Ishikawa (cell line): Measurements from ENCODE around the gene CMTM5.

Experiments used
- CEBPB ChIP-seq: IDR thresholded peaks from 2 replicates; pipeline ENCODE4 v1.6.1; 2012
- CREB1 ChIP-seq: IDR thresholded peaks from 2 replicates; pipeline ENCODE4 v1.6.1; 2012; ENCODE audit warnings: low read depth
- EGR1 ChIP-seq: IDR thresholded peaks from 2 replicates; pipeline ENCODE4 v1.6.1; 2012
- EP300 ChIP-seq: IDR thresholded peaks from 2 replicates; pipeline ENCODE4 v1.6.1; 2012; ENCODE audit warnings: borderline replicate concordance
- FOXM1 ChIP-seq: IDR thresholded peaks from 2 replicates; pipeline ENCODE4 v1.6.1; 2012; ENCODE audit warnings: low read depth, borderline replicate concordance
- NFIC ChIP-seq: IDR thresholded peaks from 2 replicates; pipeline ENCODE4 v1.6.1; 2012
- RAD21 ChIP-seq: IDR thresholded peaks from 2 replicates; pipeline ENCODE4 v1.6.1; 2012; ENCODE audit warnings: low read depth
- REST ChIP-seq: IDR thresholded peaks from 2 replicates; pipeline ENCODE4 v1.6.1; 2012; ENCODE audit warnings: low read depth, mild to moderate bottlenecking
- TAF1 ChIP-seq: IDR thresholded peaks from 2 replicates; pipeline ENCODE4 v1.6.1; 2012; ENCODE audit warnings: low read depth, mild to moderate bottlenecking
- TCF12 ChIP-seq: IDR thresholded peaks from 2 replicates; pipeline ENCODE4 v1.6.1; 2012; ENCODE audit warnings: low read depth
- TEAD4 ChIP-seq: IDR thresholded peaks from 2 replicates; pipeline ENCODE4 v1.6.1; 2012
- YY1 ChIP-seq: IDR thresholded peaks from 2 replicates; pipeline ENCODE4 v1.6.1; 2012; ENCODE audit warnings: low read depth
- ZBTB7A ChIP-seq: IDR thresholded peaks from 2 replicates; pipeline ENCODE4 v1.6.1; 2012; ENCODE audit warnings: low read depth
- TF ChIP-seq, protein P1 (sequence below): IDR thresholded peaks from 2 replicates; pipeline ENCODE4 v1.6.1; 2012
- TF ChIP-seq, protein P2 (sequence below): IDR thresholded peaks from 2 replicates; pipeline ENCODE4 v1.6.1; 2012

Gene CMTM5

GRCh38 chr14:23388996-23389395, 12.2 kb downstream of the CMTM5 start:
- TF ChIP-seq EP300 (no peak), EGR1 (no peak), TEAD4 (no peak), ZBTB7A (no peak), YY1 (no peak), TAF1 (no peak), CEBPB (no peak), TCF12 (no peak), RAD21 (no peak), REST (no peak), CREB1 (no peak), NFIC (no peak)
- TF ChIP-seq, protein P1, sequence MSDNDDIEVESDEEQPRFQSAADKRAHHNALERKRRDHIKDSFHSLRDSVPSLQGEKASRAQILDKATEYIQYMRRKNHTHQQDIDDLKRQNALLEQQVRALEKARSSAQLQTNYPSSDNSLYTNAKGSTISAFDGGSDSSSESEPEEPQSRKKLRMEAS = no peak
- TF ChIP-seq, protein P2, sequence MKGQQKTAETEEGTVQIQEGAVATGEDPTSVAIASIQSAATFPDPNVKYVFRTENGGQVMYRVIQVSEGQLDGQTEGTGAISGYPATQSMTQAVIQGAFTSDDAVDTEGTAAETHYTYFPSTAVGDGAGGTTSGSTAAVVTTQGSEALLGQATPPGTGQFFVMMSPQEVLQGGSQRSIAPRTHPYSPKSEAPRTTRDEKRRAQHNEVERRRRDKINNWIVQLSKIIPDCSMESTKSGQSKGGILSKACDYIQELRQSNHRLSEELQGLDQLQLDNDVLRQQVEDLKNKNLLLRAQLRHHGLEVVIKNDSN = no peak

- TF ChIP-seq CREB1 = no peak
- TF ChIP-seq RAD21 = no peak
- TF ChIP-seq TAF1 = no peak
- no peak for TF ChIP-seq TEAD4
- TF ChIP-seq FOXM1 = no peak
- TF ChIP-seq, protein P1 = no peak
- TF ChIP-seq YY1 = no peak
- no peak for TF ChIP-seq EP300
- TF ChIP-seq EGR1 = no peak
Observed at GRCh38 chr14:23389396-23389795, 12.6 kb downstream of the CMTM5 start.

DNA sequence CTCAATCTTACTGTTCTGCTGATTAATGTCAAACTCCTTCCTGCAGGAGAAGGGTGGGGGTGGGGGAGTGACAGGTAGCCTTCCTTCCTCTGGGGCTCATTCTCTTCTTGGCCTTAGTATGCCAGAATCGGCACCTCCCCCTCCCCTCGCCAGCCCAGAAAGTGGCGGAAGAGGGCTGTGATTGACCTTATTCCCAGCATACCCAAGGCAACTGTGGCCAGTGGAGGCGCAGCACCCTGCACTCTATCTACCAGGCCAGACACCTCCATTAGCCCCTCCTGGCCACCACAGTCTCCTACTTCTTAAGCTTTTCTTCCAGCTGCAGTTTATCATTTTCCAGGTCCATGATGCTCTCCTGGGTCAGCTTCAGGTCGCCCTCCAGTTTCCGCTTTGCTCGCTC, 15.8 kb downstream of the CMTM5 start:
- TF ChIP-seq EGR1 (no peak), TAF1 (no peak), FOXM1 (no peak), REST (no peak), CEBPB (no peak), CREB1 (no peak), YY1 (no peak), NFIC (no peak), RAD21 (no peak), TCF12 (no peak), EP300 (no peak), TEAD4 (no peak), ZBTB7A (no peak)
- TF ChIP-seq, protein P2 = no peak
- TF ChIP-seq, protein P1 = no peak

GRCh38 chr14:23396126-23396525, 19.3 kb downstream of the CMTM5 start:
- TF ChIP-seq TEAD4 = no peak
- TF ChIP-seq ZBTB7A = no peak
- no peak for TF ChIP-seq TCF12
- TF ChIP-seq EGR1 = no peak
- TF ChIP-seq, protein P2 = no peak
- TF ChIP-seq, protein P1 = no peak
- TF ChIP-seq TAF1 = no peak
- TF ChIP-seq YY1 = no peak
- no peak for TF ChIP-seq NFIC
- TF ChIP-seq RAD21 = no peak
- TF ChIP-seq CEBPB = no peak
- TF ChIP-seq FOXM1 = no peak

DNA sequence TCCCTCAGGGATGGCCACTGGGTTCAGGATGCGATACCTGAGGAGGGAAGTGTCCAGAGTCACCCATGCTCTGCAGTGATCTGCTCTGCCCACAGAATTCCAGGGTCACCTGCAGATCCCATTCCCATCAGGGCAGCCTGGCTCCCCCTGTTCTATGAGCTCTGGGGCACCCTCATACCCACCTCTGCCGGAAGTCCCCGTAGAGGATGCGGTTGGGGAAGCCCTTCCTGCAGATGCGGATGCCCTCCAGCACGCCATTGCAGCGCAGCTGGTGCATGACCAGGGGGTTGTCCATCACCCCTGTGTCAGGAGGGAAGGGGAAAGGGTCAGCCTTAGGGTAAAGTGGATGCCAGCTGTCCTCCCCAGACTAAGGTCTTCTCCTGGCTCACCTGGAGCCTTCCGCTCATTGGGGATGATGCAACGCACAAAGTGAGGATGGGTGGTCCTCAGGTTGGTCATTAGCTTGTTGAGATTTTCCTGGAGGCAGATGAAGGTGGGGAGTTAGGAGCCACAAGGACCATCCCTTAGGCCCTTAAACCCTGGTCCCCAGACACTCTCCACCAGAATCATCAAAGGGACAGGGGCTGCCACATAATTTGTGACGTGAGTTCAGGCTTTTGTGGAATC, 20.0 kb downstream of the CMTM5 start:
- TF ChIP-seq EP300 (no peak), FOXM1 (no peak), ZBTB7A (no peak), TCF12 (no peak), CEBPB (no peak), REST (no peak), CREB1 (no peak), EGR1 (no peak), NFIC (no peak), TEAD4 (no peak), RAD21 (no peak)
- TF ChIP-seq, protein P1 = no peak
- TF ChIP-seq, protein P2 = no peak
